ENCODE results near the gene STON2.
A peak's percentile ranks its signal among the peaks of the same experiment; 100 is the strongest.

Gene STON2, protein sequence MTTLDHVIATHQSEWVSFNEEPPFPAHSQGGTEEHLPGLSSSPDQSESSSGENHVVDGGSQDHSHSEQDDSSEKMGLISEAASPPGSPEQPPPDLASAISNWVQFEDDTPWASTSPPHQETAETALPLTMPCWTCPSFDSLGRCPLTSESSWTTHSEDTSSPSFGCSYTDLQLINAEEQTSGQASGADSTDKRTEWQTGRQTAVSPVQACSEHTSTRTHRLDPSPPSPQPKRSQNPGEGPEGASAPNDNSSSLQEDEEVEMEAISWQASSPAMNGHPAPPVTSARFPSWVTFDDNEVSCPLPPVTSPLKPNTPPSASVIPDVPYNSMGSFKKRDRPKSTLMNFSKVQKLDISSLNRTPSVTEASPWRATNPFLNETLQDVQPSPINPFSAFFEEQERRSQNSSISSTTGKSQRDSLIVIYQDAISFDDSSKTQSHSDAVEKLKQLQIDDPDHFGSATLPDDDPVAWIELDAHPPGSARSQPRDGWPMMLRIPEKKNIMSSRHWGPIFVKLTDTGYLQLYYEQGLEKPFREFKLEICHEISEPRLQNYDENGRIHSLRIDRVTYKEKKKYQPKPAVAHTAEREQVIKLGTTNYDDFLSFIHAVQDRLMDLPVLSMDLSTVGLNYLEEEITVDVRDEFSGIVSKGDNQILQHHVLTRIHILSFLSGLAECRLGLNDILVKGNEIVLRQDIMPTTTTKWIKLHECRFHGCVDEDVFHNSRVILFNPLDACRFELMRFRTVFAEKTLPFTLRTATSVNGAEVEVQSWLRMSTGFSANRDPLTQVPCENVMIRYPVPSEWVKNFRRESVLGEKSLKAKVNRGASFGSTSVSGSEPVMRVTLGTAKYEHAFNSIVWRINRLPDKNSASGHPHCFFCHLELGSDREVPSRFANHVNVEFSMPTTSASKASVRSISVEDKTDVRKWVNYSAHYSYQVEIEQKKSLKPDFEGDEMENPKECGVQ

DNA sequence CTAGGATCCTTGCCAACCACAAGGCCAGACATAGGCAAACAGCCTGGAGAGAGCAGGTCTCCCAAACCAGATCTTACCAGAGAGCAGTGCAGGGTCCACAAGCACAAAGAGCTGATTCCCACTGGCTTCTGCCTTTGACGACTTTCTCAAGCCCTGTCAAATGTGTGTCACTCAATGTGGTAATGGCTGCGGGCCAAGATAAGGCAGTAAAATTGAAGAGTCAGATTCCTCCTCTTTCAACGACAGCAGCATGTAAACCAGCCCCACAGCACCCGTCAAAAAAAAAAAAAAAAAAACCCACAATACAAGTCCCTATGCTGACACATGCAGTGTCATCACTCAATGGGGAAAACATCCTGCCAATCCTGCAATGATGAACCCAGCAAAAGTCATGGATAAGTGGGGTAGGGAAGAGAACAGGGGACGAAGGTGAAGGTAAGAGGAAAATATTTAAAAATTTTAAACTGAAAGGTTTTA is at the start of gene STON2:
STON2 (minus strand) TSS at position 123 of the 477 bp plus-strand sequence. CDS start 1,942 bp downstream, outside the sequence.
- no peaks in the 10 kb centered on the region for H3K9me3 ChIP-seq (ENCODE audit: control insufficient read depth, insufficient read depth, low read length)
- H3K4me3 ChIP-seq (ENCODE audit: low read length): no peak within 1 kb of the TSS
- H3K27ac ChIP-seq (ENCODE audit: low read length): no peak within 1 kb of the TSS

DNA sequence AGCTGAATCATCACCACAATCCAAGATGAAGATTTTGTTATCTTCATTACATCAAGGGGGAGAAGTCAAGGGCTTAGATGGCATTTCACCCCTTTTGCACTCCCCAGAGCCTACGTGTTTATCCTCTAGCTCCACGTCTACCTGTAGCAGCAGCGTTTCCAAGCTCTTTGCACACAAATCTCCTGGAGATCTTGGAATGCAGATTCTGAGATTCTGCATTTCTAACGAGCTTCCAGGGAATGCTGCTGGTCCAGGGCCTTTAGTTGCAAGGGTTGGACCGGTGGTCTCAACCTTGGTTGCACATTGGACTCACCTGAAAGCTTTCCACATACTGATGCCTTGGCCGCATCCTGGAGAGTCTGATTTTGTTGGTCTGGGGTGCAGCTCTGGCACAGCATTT is 49.5 kb upstream of the STON2 start:
- H3K9me3 ChIP-seq (ENCODE audit: control insufficient read depth, insufficient read depth, low read length): no peaks in the 10 kb centered on the region
- no peak overlapping the region for H3K27ac ChIP-seq (ENCODE audit: low read length)
- H3K4me1 ChIP-seq (ENCODE audit: control insufficient read depth, insufficient read depth, low read length): peaks cover 8% of the 10 kb centered on the region
- no CpG with 5 or more reads among the region's 6 CpGs for WGBS (ENCODE audit: insufficient coverage, insufficient read length)
- no peaks in the 10 kb centered on the region for H3K27me3 ChIP-seq (ENCODE audit: control insufficient read depth, insufficient read depth, low read length)
- H3K4me3 ChIP-seq (ENCODE audit: low read length): no peak overlapping the region
- no peaks in the 10 kb centered on the region for H3K36me3 ChIP-seq (ENCODE audit: control insufficient read depth, insufficient read depth, low read length)
- DNase-seq (ENCODE audit: low read depth, low spot score): no peak

More for the DNA sequence above, at the start of gene STON2:
- WGBS (ENCODE audit: insufficient coverage, insufficient read length): 100% methylated on average over 1 of the region's 5 CpGs
- DNase-seq (ENCODE audit: low read depth, low spot score): no peak
- H3K4me1 ChIP-seq (ENCODE audit: control insufficient read depth, insufficient read depth, low read length): no peaks in the 10 kb centered on the region
- H3K27me3 ChIP-seq (ENCODE audit: control insufficient read depth, insufficient read depth, low read length): no peaks in the 10 kb centered on the region
- no peaks in the 10 kb centered on the region for H3K36me3 ChIP-seq (ENCODE audit: control insufficient read depth, insufficient read depth, low read length)

DNA sequence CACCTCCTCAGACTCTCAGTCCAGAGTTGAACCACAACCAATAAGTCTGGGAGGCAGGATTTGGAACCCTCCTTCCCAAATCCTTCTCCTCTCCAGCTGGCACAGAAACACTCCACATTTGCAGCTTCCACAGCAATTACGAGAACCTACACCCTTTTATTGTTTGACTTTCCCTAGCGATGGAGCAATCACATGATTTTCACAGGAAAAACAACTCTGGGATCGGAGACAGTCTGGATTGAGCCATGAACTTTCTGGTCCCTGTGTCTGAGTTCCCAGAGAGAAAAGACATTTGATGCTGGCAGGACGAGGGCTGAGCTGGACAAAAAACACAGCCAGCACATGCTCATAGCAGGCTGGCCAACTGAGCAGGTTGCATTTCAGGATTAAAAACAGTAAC is 49.0 kb upstream of the STON2 start:
- Histone ChIP-seq H3K4me1 (ENCODE audit: control insufficient read depth, insufficient read depth, low read length) (peaks cover 8% of the 10 kb centered on the region), H3K4me3 (ENCODE audit: low read length) (no peak overlapping the region), H3K27ac (ENCODE audit: low read length) (no peak overlapping the region), H3K36me3 (ENCODE audit: control insufficient read depth, insufficient read depth, low read length) (no peaks in the 10 kb centered on the region), H3K27me3 (ENCODE audit: control insufficient read depth, insufficient read depth, low read length) (no peaks in the 10 kb centered on the region), H3K9me3 (ENCODE audit: control insufficient read depth, insufficient read depth, low read length) (no peaks in the 10 kb centered on the region)
- WGBS (ENCODE audit: insufficient coverage, insufficient read length): no CpG with 5 or more reads among the region's 4 CpGs
- DNase-seq (ENCODE audit: low read depth, low spot score): no peak

DNA sequence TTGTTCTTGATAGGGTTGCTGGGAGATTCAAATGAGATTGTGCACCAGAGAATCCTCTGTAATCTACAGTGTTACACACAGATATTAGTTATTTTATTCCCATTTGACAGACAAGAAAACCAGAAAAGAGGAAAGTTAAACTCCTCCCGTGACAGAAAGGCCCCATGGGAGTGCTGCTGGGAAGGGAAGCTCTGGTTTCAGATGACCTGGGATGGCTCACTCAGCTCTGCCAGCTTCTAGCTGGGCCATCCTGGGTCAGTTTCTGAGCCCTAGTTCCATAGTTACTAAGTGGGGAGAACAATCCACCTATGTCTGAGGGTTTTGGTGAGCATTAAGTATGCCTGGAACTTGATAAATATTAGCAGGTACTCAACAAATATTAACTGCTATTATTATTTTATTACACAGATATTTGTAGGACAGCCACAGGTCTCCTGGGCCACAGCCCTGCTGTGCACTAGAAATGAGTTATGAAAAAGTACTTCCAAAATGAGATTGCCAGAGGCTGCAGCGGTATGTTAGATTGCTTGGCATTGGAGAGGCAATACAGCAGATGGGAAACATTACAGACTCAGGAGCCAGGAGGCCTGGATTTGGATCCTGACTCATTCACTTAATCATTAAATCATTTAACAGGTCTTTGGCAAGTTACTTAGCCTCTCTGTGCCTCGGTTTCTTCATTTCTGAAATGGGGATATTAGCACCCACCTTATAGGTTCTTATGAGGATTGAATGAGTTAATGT is 47.1 kb upstream of the STON2 start:
- no CpG with 5 or more reads among the region's 3 CpGs for WGBS (ENCODE audit: insufficient coverage, insufficient read length)

DNA sequence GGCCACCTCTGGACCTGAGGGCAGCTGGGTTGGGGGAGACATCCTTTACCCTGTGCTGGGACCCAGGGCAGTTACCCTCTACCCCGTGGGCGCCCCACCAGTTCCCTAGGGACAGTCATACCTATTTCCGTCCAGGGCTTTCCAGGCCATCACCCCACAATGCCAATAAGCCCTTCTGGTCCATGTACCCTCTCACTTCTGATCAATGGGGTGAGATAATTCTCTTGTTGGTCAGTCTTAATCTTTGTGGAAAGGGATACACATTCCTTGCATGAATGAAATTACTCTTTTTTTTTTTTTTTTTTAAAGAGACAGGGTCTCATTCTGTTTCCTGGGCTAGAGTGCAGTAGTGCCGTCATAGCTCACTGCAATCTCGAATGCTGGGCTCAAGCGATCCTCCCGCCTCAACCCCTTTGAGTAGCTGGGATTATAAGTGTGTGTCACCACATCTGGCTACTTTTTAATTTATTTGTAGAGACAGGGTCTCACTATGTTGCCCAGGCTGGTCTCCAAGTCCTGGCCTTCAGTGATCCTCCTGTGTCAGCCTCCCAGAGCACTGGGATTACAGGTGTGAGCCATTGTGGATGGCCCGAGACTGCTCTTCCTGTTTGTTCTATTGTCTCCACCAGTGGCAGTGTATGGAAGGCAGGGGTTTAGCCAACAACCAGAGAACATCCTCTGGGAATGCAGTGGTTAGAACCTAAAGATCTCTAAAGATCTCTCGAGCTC is 46.3 kb upstream of the STON2 start:
- Histone ChIP-seq H3K9me3 (ENCODE audit: control insufficient read depth, insufficient read depth, low read length) (no peaks in the 10 kb centered on the region), H3K27me3 (ENCODE audit: control insufficient read depth, insufficient read depth, low read length) (no peaks in the 10 kb centered on the region), H3K4me1 (ENCODE audit: control insufficient read depth, insufficient read depth, low read length) (peaks cover 8% of the 10 kb centered on the region), H3K27ac (ENCODE audit: low read length) (no peak overlapping the region), H3K4me3 (ENCODE audit: low read length) (no peak overlapping the region), H3K36me3 (ENCODE audit: control insufficient read depth, insufficient read depth, low read length) (no peaks in the 10 kb centered on the region)
- no CpG with 5 or more reads among the region's 9 CpGs for WGBS (ENCODE audit: insufficient coverage, insufficient read length)
- no peak for DNase-seq (ENCODE audit: low read depth, low spot score)

More for the DNA sequence above, 47.1 kb upstream of the STON2 start:
- no peak for DNase-seq (ENCODE audit: low read depth, low spot score)
- H3K36me3 ChIP-seq (ENCODE audit: control insufficient read depth, insufficient read depth, low read length): no peaks in the 10 kb centered on the region
- H3K9me3 ChIP-seq (ENCODE audit: control insufficient read depth, insufficient read depth, low read length): no peaks in the 10 kb centered on the region
- no peak overlapping the region for H3K4me3 ChIP-seq (ENCODE audit: low read length)
- peaks cover 8% of the 10 kb centered on the region for H3K4me1 ChIP-seq (ENCODE audit: control insufficient read depth, insufficient read depth, low read length)
- no peak overlapping the region for H3K27ac ChIP-seq (ENCODE audit: low read length)
- no peaks in the 10 kb centered on the region for H3K27me3 ChIP-seq (ENCODE audit: control insufficient read depth, insufficient read depth, low read length)

DNA sequence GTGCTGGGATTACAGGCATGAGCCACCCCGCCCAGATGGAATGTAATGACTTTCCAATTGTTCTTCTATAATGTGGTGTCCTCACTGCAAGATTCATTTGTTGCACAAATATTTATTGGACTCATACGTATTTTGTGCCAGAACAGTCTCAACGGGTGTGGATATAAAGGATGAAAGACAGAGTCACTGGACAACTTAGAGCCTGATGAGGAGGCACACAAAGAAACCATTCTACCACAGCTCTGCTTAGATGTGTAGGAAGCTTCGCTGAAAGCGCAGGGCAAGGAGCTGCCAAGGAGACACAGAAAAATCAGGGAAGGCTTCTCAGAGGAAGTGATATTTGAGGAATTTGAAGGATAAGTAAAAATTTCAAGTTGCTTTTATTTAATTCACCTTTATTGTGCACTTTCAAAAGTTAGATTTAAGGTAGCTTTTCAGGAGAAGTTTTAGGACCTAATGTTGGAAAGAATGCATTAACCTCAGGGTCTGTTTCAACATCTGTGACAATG is 41.6 kb upstream of the STON2 start:
- Histone ChIP-seq H3K36me3 (ENCODE audit: control insufficient read depth, insufficient read depth, low read length) (no peaks in the 10 kb centered on the region), H3K9me3 (ENCODE audit: control insufficient read depth, insufficient read depth, low read length) (no peaks in the 10 kb centered on the region), H3K4me1 (ENCODE audit: control insufficient read depth, insufficient read depth, low read length) (no peaks in the 10 kb centered on the region), H3K27ac (ENCODE audit: low read length) (no peak overlapping the region), H3K4me3 (ENCODE audit: low read length) (no peak overlapping the region), H3K27me3 (ENCODE audit: control insufficient read depth, insufficient read depth, low read length) (peaks cover 3% of the 10 kb centered on the region; the same call in 1 of the 2 replicates)
- no CpG with 5 or more reads among the region's 5 CpGs for WGBS (ENCODE audit: insufficient coverage, insufficient read length)
- no peak for DNase-seq (ENCODE audit: low read depth, low spot score)

DNA sequence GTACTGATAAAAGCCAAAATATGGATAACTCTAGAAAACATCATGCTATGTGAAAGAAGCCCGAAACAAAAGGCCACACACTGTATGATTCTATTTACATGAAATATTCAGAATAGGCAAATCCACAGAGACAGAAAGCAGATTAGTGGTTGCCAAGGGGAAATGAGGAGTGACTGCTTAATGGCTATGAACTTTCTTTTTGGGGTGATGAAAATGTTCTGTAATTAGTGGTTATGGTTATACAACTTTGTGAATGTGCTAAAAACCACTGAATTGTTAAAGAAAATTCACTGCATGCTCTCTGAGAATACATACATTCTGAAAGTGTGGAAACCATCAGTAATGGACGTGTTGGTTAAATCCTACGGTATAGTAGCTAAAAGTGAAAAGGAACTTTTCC is 39.9 kb upstream of the STON2 start:
- DNase-seq (ENCODE audit: low read depth, low spot score): no peak
- Histone ChIP-seq H3K27me3 (ENCODE audit: control insufficient read depth, insufficient read depth, low read length) (peaks cover 3% of the 10 kb centered on the region; the same call in 1 of the 2 replicates), H3K9me3 (ENCODE audit: control insufficient read depth, insufficient read depth, low read length) (no peaks in the 10 kb centered on the region), H3K4me1 (ENCODE audit: control insufficient read depth, insufficient read depth, low read length) (no peaks in the 10 kb centered on the region; the same call in 1 of the 2 replicates), H3K4me3 (ENCODE audit: low read length) (no peak overlapping the region), H3K36me3 (ENCODE audit: control insufficient read depth, insufficient read depth, low read length) (no peaks in the 10 kb centered on the region), H3K27ac (ENCODE audit: low read length) (no peak overlapping the region)
- WGBS (ENCODE audit: insufficient coverage, insufficient read length): no CpG with 5 or more reads among the region's 3 CpGs

DNA sequence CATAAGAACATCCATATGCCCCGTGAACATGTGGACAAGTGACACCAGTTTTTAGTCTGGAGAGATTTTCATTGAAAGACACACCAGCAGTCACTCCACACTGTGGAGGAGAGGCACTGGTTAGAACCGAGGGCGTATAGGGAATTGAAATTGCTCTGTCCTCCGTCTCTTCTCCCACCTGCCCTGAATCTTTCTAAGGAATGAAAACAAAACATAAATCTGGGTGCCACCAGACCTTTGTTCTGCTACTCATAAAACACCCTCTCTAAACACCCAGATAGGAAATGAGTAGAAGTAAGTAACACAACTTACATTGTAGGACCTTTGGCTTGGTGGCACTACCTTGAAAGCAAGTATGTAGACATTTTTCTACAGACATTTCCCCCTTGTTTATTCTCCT is 37.1 kb upstream of the STON2 start:
- WGBS (ENCODE audit: insufficient coverage, insufficient read length): no CpG with 5 or more reads among the region's 4 CpGs
- H3K36me3 ChIP-seq (ENCODE audit: control insufficient read depth, insufficient read depth, low read length): no peaks in the 10 kb centered on the region
- no peak overlapping the region for H3K27ac ChIP-seq (ENCODE audit: low read length)
- peaks cover 3% of the 10 kb centered on the region; the same call in 1 of the 2 replicates for H3K27me3 ChIP-seq (ENCODE audit: control insufficient read depth, insufficient read depth, low read length)
- no peaks in the 10 kb centered on the region; the same call in 1 of the 2 replicates for H3K4me1 ChIP-seq (ENCODE audit: control insufficient read depth, insufficient read depth, low read length)
- no peak overlapping the region for H3K4me3 ChIP-seq (ENCODE audit: low read length)
- no peaks in the 10 kb centered on the region for H3K9me3 ChIP-seq (ENCODE audit: control insufficient read depth, insufficient read depth, low read length)
- no peak for DNase-seq (ENCODE audit: low read depth, low spot score)

DNA sequence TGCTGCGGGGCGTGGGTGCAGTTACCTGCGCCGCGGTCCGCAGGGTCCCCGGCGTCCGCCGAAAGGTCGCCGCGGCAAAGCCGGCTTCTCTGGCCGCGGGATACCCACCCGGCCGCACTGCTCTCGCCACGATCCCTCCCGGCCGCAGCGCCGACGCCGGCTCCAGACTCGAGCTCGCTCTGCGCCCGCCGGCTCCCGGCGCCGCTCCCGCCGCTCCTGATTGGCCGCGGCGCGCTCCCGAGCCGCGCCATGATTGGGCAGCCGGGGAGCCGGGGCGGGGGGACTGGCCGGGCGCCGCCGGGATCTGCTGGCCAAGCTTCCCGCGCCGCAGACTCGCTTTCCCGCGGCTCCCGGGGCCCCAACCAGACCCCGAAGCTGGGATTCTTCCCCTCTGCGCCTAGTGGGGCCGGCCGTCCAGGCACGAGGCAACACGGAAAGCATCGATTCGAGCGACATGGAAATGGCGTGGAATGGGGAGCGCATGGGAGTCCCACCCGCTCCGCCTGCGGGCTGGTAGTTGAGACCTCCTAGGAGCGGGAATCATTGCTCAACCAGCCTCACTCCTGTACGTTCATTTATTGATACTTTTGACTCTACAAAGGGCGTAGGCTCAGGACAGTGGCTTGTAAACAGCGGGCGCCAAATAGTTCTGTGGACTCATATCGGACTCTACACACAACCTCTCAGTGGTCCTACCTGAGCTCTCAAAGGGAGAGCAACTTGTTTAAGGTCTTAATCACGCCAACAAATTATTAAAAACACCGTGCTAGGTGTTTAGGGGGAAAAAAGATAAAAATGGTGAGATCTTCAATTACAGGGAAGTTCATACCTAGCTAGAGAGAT is 36.4 kb upstream of the STON2 start:
- no peak overlapping the region for H3K27ac ChIP-seq (ENCODE audit: low read length)

More for the DNA sequence above, 36.4 kb upstream of the STON2 start:
- Histone ChIP-seq H3K9me3 (ENCODE audit: control insufficient read depth, insufficient read depth, low read length) (no peaks in the 10 kb centered on the region), H3K4me3 (ENCODE audit: low read length) (peak overlapping the region; percentile 92; the same call in 1 of the 2 replicates), H3K36me3 (ENCODE audit: control insufficient read depth, insufficient read depth, low read length) (no peaks in the 10 kb centered on the region), H3K27me3 (ENCODE audit: control insufficient read depth, insufficient read depth, low read length) (peaks cover 3% of the 10 kb centered on the region; the same call in 1 of the 2 replicates), H3K4me1 (ENCODE audit: control insufficient read depth, insufficient read depth, low read length) (no peaks in the 10 kb centered on the region; the same call in 1 of the 2 replicates)
- no CpG with 5 or more reads among the region's 79 CpGs for WGBS (ENCODE audit: insufficient coverage, insufficient read length)
- no peak for DNase-seq (ENCODE audit: low read depth, low spot score)

Measured in iPS DF 6.9 (cell line).